ENCODE results near the gene FGB. TPM values are rescaled to one million over a fixed set of nuclear protein-coding genes. Genes with fewer than 3 reads are reported as not detected.

The FGB gene
- total and polyA plus RNA-seq, 2 experiments from 2014 or later = not detected

DNA sequence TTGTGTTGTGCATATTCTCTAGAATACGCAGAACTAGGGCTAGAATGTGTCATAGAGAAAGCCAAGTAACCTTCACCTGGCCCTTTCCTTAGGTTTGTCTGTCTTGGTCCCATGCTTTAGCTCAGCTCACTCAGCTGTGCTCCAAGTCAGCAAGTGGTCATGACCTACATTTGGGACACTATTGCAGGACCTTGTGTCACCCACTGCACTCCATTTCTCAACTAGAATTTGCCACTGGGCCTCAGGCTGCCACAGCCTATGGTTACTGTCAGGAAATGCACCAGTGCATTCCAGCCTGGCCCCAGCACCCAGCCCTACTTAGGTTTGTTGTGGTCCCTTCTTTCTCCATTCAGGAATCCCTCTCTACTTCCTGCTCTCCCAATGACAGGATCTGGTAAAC is 57.3 kb downstream of the FGB start:
- no peak overlapping the region for H3K27ac ChIP-seq
- H3K27me3 ChIP-seq (replicated peaks; ENCODE audit: insufficient read depth) = peaks cover 21% of the 10 kb centered on the region; the same call in 1 of the 2 replicates
- no peak overlapping the region for H2AFZ ChIP-seq
- no peaks in the 10 kb centered on the region for H3K79me2 ChIP-seq (ENCODE audit: insufficient read depth)
- no peaks in the 10 kb centered on the region for H3K4me1 ChIP-seq (ENCODE audit: insufficient read depth)
- no peaks in the 10 kb centered on the region for H3K9me3 ChIP-seq (ENCODE audit: low read depth)
- TF ChIP-seq EZH2phosphoT487 (IDR thresholded peaks at IDR 0.05; ENCODE audit: insufficient read depth, low read depth) (no peak), EZH2 (IDR thresholded peaks at IDR 0.05; ENCODE audit: insufficient read depth, poor library complexity, severe bottlenecking) (no peak)
- H3K36me3 ChIP-seq (ENCODE audit: low read depth) = no peaks in the 10 kb centered on the region
- no peak overlapping the region for H3K4me2 ChIP-seq (ENCODE audit: unreplicated experiment)
- H3K9me2 ChIP-seq (ENCODE audit: insufficient read depth) = no peaks in the 10 kb centered on the region
- in situ Hi-C loops (cut with MboI) = no loop called here
- DNase-seq = no peak
- no peak overlapping the region for H3K4me3 ChIP-seq
- WGBS, 2 experiments (ENCODE audit: low coverage in 1 of 2, low lambda C conversion rate in 2 of 2, missing lambda C conversion rate in 2 of 2) = 0% methylated on average over 1 of the region's 1 CpG
- no peaks in the 10 kb centered on the region for H4K20me1 ChIP-seq (ENCODE audit: insufficient read depth)
- H3F3A ChIP-seq (ENCODE audit: insufficient read depth) = no peaks in the 10 kb centered on the region
- H3K9ac ChIP-seq = no peak overlapping the region

Small RNAs within 50 kb of the gene (small RNA-seq; reads per million reads assigned to genes)
- not detected for gene RNU6-1285P (ENCODE audit: low read depth, low replicate concordance)

Other genes with a start within 250 kb of the FGB start
- gene DCHS2, start 71.2 kb upstream of the FGB start, total RNA-seq (2014; rRNA removed; shearing (Covaris generic)) = not detected in 2 replicates
- gene DCHS2, start 71.2 kb upstream of the FGB start, polyA plus RNA-seq (2016; fragmentation: Nextera tagmentation; extraction: Ambion mirVana) = not detected in 2 replicates
- 84.7 and 84.8 TPM in 2 replicates for gene PLRG1, start 12.6 kb upstream of the FGB start, total RNA-seq (2014; rRNA removed; shearing (Covaris generic))
- gene PLRG1, start 12.6 kb upstream of the FGB start, polyA plus RNA-seq (2016; fragmentation: Nextera tagmentation; extraction: Ambion mirVana) = 72.0 and 81.7 TPM in 2 replicates
- gene FGA, start 27.7 kb downstream of the FGB start, total RNA-seq (2014; rRNA removed; shearing (Covaris generic)) = not detected in 2 replicates
- gene FGA, start 27.7 kb downstream of the FGB start, polyA plus RNA-seq (2016; fragmentation: Nextera tagmentation; extraction: Ambion mirVana) = not detected in 2 replicates
- gene FGG, start 49.6 kb downstream of the FGB start, total RNA-seq (2014; rRNA removed; shearing (Covaris generic)) = not detected in 2 replicates
- gene FGG, start 49.6 kb downstream of the FGB start, polyA plus RNA-seq (2016; fragmentation: Nextera tagmentation; extraction: Ambion mirVana) = not detected in 2 replicates
- gene LRAT, start 181.0 kb downstream of the FGB start, total RNA-seq (2014; rRNA removed; shearing (Covaris generic)) = not detected in 2 replicates
- 0.13 TPM in 1 of 2 replicates, not detected in the other for gene LRAT, start 181.0 kb downstream of the FGB start, polyA plus RNA-seq (2016; fragmentation: Nextera tagmentation; extraction: Ambion mirVana)
- gene RBM46, start 218.3 kb downstream of the FGB start, total RNA-seq (2014; rRNA removed; shearing (Covaris generic)) = 0.32 TPM in 1 of 2 replicates, not detected in the other
- gene RBM46, start 218.3 kb downstream of the FGB start, polyA plus RNA-seq (2016; fragmentation: Nextera tagmentation; extraction: Ambion mirVana) = 0.40 TPM in 1 of 2 replicates, not detected in the other